Hematopoietic multipotent progenitor cell treated with erythropoietin and hydrocortisone succinate and interleukin-3 and kit ligand, for 4 days (in vitro differentiated cells): Measurements from ENCODE around the gene GRM1.
A peak's percentile ranks its signal among the peaks of the same experiment; 100 is the strongest.

Source experiments
- DNase-seq: peaks from one replicate; pipeline ENCODE4 v3.0.0-alpha.2; 2015

Gene GRM1

DNA sequence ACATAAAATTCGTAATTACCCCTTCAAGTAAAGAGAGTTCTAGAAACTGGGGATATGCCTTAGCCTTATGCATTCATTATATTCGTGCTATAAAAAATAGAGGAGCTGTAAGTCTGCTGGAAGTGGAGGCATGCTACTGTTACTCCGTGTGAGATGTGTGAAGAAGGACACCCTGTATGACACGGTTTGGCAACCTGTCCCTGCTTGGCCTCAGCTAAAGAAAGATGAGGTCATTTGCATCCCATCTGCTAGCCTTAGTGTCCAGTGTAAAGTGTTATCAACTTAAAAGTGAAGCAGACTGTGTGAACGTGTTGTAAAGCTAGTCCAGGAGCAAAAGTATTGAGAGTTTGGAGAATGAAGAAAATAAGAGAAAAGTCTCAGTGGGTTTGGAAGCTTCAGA, 379.7 kb downstream of the GRM1 start:
- DNase-seq: no peak

DNA sequence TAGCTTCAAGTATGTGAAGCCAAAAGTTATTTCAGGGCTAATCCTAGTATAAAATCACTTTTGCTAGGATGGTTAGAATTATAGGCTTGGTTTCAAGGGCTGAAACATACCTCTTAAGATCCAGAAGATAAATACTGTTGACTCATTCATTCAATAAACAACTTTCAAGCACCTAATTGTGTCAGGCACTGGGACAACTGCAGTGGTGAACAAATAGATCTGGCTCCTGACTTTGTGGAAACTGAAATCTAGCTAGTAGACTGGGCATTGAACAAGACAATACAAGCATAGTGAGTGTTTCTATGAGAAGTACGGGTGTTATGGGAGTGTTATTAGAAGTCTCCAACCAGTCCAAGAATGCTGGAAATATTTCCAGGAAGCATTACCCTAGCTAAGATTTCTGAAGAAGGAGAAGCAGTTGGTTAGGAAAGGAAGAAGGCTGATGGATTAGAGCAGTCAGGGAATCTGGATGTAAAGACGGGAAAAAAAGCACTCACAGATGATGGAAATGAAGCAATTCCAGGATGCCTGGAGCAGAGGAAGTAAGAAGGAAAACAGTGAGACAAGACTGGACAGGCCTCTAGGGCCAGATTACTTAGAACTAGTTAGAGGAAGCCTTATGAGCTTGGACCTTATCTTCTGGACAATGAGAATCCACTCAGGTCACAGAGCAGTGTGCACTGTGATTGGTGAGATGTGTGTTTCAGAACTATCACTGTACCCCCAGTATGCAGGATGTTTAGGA, 382.2 kb downstream of the GRM1 start:
- no peak for DNase-seq

DNA sequence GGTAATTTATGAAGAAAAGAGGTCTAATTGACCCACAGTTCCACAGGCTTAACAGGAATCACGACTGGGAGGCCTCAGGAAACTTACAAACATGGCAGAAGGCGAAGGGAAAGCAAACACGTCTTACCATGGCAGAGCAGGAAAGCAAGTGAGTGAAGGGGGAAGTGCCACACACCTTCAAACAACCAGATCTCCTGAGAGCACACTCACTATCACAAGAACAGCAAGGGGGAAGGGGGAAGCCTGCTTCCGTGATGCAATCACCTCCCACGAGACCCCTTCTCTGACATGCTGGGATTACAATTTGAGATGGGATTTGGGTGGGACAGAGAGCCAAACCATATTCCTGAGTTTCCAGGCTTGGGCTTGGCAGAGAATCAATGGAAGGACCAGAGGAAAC, 390.7 kb downstream of the GRM1 start:
- DNase-seq: no peak

DNA sequence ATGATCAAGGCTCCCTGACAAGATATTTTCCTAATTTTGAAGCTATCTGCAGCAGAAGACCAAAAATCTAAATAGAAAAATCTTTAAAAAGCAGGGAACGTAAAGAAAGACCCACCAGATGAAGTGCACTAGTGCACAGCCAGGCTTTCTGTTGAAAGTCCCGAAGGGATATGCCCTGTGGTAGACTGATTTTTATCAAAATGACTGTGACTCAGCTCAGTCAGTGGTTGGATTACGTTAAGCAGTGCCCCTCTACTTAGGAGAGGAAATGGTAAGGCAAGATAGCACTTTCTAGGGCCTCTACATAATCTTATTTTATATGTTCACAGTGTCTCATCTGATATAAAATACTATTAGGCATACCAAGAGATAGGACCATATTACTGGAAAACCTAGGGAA, 391.4 kb downstream of the GRM1 start:
- DNase-seq: peak; percentile 65

DNA sequence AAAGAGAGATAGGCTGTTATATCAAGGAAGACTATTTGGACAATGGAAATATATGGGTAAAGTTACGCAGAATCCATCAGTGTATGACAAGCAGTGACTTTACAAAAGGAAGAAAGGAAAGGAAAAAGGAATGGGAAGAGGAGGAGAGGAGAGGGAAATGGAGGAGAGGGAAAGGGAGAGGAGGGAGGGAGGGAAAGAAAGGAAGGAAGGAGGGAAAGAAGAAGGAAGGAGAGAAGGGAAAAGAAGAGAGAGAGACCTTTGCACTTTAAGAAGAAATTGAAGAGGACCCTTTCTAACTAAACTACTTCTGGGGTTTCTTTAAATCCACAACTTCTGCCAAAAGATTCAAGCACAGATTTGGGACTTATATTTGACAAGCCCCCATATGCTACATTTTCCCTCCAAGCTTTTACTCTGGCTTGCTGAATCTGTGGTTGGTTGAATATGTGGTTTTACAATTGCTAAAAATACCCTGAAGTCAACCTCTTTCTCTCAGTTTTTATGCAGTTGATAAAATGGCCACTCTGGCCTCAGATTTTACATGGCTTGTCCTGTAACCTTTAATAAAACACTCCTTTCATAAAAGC, 394.0 kb downstream of the GRM1 start:
- DNase-seq: no peak

DNA sequence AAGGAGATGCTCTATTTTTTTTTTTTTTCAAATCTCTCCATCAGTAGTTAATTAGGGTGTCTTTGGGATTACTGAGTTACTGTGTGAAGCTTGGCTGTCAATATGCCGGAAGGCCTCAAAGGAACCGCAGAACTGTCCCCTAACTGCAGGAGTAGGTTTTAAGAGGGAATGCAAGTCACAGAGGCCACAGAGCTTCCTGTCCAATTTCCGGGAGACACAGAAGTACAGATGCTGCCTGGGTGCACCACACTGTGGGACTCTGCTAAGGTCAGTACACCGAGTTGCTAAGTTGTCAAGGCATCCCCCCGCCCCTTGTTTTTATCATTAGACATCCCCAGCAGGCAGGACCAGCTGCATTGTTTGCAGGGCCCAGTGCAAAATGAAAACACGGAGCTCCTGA, 394.6 kb downstream of the GRM1 start:
- DNase-seq: peak; percentile 35

DNA sequence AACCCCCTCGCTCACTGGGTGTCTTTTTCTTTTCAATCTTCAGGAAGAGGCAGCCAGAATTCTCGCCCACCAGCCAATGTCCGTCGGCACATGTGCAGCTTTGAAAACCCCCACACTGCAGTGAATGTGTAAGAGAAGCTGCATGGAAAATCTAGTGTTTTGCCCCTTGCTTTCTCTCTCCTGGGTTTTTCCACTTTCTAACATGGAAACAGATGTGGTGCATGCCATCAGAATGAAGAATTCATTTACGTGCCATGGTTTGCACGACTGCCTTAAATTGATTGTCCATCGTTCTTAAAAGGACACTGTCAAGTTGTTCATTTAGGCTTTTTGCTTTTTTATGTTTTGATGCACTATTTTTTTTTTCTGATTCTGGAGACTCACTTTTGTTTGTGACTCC, 397.7 kb downstream of the GRM1 start:
- no peak for DNase-seq

DNA sequence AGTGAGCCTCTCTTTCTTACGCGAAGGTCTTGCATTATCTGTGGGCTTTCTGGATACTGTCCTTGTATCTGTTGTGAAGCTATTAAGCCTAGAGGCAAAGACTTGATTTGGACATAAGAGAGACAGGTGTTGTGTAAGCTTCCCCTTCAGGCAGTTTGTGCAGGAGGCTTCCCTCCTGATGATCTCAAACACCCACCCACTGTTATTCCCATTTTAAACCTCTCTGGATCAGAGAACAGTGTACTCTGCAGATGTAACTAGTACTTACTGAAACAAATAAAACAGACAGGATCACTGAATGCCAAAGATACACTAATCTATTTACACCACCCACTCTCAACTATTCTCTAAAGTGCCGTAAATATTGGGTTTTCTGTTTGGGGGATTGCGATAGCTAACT, 401.0 kb downstream of the GRM1 start:
- no peak for DNase-seq

DNA sequence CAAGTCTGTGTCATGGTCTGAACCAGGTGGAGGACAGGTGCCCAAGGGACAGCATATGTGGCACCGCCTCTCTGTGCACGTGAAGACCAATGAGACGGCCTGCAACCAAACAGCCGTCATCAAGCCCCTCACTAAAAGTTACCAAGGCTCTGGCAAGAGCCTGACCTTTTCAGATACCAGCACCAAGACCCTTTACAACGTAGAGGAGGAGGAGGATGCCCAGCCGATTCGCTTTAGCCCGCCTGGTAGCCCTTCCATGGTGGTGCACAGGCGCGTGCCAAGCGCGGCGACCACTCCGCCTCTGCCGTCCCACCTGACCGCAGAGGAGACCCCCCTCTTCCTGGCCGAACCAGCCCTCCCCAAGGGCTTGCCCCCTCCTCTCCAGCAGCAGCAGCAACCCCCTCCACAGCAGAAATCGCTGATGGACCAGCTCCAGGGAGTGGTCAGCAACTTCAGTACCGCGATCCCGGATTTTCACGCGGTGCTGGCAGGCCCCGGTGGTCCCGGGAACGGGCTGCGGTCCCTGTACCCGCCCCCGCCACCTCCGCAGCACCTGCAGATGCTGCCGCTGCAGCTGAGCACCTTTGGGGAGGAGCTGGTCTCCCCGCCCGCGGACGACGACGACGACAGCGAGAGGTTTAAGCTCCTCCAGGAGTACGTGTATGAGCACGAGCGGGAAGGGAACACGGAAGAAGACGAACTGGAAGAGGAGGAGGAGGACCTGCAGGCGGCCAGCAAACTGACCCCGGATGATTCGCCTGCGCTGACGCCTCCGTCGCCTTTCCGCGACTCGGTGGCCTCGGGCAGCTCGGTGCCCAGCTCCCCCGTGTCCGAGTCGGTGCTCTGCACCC, 405.2 kb downstream of the GRM1 start:
- peak; percentile 30 for DNase-seq

DNA sequence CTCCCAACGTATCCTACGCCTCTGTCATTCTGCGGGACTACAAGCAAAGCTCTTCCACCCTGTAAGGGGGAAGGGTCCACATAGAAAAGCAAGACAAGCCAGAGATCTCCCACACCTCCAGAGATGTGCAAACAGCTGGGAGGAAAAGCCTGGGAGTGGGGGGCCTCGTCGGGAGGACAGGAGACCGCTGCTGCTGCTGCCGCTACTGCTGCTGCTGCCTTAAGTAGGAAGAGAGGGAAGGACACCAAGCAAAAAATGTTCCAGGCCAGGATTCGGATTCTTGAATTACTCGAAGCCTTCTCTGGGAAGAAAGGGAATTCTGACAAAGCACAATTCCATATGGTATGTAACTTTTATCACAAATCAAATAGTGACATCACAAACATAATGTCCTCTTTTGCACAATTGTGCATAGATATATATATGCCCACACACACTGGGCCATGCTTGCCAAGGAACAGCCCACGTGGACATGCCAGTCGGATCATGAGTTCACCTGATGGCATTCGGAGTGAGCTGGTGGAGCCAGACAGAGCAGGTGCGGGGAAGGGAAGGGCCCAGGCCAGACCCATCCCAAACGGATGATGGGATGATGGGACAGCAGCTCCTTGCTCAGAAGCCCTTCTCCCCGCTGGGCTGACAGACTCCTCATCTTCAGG, 406.0 kb downstream of the GRM1 start:
- DNase-seq: no peak

DNA sequence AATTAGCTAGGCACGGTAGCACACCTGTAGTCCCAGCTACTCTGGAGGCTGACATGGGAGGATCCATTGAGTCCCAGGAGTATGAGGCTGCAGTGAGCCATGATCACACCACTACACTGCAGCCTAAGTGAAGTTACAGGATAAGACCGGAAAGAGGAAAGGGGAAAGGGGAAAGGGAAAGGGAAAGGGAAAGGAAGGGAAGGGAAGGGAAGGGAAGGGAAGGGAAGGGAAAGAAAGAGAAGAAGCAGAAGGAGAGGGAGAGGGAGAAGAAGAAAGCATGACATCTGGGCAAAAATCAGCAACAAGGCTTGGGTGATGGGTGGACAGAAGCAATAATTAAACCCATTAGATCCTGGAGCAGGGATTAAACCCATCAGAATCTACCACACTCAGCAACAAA, 413.0 kb downstream of the GRM1 start:
- DNase-seq: no peak

DNA sequence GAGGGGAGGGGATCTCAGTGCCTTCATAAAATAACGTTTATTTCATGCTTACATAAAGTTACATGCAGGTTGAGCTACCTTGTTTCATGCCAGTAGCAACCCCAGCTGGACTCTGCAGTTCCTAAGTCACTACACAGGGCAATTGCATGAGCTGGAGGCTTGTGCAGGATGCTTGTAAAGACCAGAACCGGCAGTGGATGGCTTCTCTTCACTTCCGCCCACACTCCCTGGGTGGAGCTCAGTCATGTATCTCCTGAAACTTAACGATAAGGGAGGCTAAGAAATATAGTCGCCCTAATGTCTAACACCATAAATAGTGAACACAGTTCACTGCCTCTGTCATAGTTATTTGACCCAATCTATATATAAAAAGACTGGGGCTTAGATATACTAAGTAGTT, 415.3 kb downstream of the GRM1 start:
- DNase-seq: no peak

DNA sequence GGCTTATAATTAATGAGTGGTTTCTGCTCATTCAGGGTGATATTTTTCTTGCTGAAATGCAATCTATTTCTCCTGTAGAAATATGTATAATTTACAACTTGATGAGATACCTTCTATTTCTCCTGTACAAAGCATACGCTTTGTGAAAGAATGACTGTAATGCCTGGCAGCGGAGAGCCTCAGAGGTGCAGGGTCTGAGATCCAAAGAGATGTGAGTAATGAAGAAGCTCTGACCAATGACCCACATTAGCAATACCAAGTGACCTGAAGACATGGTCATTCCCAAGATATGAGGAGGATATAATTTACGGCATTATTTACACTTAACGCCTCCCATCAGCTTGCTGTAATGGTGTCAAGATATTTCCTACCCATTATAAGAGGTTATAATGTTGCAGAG, 416.4 kb downstream of the GRM1 start:
- DNase-seq: no peak

DNA sequence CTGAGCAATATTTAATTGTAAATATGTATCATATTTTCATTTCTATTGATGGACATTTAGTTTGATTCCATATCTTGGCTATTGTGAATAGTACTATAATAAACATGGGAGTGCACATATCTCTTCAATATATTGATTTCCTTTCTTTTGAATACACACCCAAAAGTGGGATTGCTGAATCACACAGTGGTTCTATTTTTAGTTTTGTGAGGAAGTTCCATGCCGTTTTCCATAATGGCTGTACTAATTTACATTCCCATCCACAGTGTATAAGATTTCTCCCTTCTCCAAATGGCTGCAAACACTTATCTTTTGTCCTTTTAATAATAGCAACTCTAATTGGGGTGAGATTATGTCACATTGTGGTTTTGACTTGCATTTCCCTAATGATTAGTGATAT, 428.0 kb downstream of the GRM1 start:
- no peak for DNase-seq

DNA sequence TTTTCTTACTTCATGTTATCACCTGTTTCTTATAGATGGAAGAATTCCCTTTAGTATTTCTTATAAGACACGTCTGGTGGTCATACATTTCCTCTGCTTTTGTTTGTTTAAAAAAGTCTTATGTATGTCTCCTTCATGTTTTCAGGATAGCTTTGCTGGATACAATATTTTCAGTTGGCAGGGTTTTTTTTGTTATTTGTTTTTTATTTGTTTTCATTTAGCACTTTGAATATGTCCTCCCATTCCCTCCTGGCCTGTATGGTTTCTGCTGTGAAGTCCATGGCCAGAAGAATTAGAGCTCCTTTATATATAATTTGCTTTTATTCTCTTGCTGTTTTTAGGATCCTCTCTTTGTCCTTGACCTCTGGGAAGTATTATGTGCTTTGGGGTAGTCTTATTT, 432.1 kb downstream of the GRM1 start:
- DNase-seq: no peak

DNA sequence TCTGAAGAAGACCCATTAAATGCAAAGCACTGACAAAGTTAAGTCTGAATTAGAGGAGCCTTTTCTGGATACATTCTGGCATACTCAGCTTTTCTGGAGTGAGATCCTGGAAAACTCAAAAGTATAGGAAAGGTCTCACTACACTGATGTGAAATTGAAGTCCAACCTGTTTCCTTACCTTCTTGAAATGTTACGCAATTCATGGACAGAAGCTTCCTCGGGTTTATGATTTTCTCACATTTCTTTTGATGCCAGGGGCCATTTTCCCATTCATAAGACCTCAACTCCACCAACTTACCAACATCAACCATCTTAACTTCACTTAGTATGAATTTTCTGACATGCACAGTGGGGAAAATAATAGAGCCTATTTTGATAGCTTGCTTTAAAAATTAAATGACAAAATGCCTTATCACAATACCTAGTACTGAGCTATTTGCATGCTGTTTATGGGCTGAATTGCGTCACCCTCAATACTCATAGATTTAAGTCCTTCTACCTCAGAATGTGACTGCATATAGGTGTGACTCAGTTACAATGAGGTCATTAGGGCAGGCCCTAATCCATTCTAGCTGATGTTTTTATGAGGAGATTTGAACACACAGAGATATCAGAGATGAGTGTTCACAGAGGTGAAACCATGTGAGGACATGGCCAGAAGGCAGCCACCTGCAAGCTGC, 441.4 kb downstream of the GRM1 start:
- DNase-seq: no peak

DNA sequence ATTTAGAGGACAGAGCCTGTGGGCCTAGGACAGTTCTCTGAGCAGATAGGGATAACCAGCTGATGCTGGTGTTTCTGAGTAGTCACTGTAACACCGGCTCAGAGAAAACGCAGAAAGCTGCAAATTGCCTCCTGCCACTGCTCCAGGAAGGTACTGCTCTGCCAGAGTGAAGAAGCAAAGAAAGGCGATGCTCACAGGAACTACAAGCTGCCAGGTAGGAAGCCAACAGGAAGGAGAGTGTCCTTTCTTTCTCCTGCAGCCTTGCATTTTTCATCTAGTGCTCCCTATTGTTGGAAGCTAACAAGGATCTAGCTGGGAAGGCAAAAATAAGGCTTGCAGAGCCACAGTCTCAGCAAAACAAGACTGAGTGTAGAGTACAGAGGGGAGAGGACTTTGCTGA, 444.1 kb downstream of the GRM1 start:
- DNase-seq: no peak

DNA sequence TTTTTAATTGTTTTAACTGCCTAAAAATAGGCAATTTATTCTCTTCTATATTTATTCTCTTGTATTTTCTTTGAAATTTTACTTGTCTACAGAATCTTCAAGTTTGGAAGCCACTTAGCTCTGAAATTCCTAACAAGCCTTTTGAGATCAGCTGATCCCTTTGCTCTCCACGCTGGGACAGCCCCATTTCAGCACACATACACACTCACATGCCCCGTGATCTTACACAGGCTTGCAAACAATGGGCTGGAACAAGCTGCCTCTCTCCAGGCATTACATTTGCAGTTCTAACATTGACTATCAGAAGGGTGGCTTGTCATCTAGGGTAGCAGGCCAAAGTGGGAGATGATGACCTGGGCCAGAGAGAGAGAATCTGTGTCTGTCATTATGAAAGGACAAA, 452.7 kb downstream of the GRM1 start:
- no peak for DNase-seq

DNA sequence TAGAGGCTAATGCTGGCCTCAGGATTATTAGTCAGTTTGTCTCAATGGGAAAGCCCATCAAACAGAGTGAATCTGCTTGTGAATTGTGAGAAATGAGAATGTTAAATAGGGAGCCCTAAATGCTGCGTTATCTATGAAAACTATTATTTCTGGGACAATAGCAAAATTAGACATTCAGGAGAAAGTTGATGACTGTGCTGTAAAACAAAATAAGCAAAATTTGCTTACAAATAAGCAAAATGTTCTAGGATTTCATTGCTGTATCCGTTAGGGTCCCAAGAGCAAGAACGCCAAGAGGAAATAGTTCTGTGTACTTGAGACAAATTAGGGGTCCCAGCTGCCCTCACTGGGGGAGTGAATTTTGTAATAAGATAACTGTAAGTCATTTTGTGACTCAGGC, 455.5 kb downstream of the GRM1 start:
- DNase-seq: no peak
